Mesothelial cell of epicardium (in vitro differentiated cells): ENCODE data around the gene SLC44A2. TPM values are rescaled to one million over a fixed set of nuclear protein-coding genes. Genes with fewer than 3 reads are reported as not detected.
A peak's percentile ranks its signal among the peaks of the same experiment; 100 is the strongest.

Source experiments
- DNase-seq, 2 experiments: peaks; one replicate each; pipeline ENCODE4 v3.0.0; 2021; ENCODE audit warnings: low spot score in 2 of 2; ENCODE audit not compliant: unreplicated experiment in 2 of 2
- H3K27ac Mint-ChIP-seq: 2 replicates; pipeline ENCODE4 v1.8.0; 2021; ENCODE audit warnings: mixed read lengths
- H3K27me3 Mint-ChIP-seq: 2 replicates; pipeline ENCODE4 v1.8.0; 2021; ENCODE audit warnings: low read depth, mixed read lengths
- H3K36me3 Mint-ChIP-seq: 2 replicates; pipeline ENCODE4 v1.8.0; 2021; ENCODE audit warnings: mixed read lengths
- H3K4me1 Mint-ChIP-seq: 2 replicates; pipeline ENCODE4 v1.8.0; 2021; ENCODE audit warnings: mixed read lengths
- H3K4me3 Mint-ChIP-seq: 2 replicates; pipeline ENCODE4 v1.8.0; 2021; ENCODE audit warnings: mild to moderate bottlenecking, moderate library complexity, mixed read lengths
- H3K9me3 Mint-ChIP-seq: 2 replicates; pipeline ENCODE4 v1.8.0; 2021; ENCODE audit warnings: mixed read lengths
- CTCF ChIP-seq: fragments of 200-600 bp; sonication (generic); IDR thresholded peaks from one replicate; pipeline ENCODE4 v1.5.0; 2021; ENCODE audit warnings: antibody characterized with exemption; ENCODE audit not compliant: unreplicated experiment
- total RNA-seq: library from RNA; stranded (reverse); gene quantifications from 3 replicates; pipeline ENCODE4 v1.2.1, GENCODE V29; 2021

The SLC44A2 gene
- total RNA-seq, 1 donor from 2014 or later = 340 TPM

GRCh38 chr19:10600149-10600548, 25.2 kb upstream of the SLC44A2 start:
- H3K27ac Mint-ChIP-seq = no peak overlapping the region
- no peak overlapping the region for H3K4me3 Mint-ChIP-seq
- no peaks in the 10 kb centered on the region for H3K36me3 Mint-ChIP-seq
- no peak for DNase-seq
- no peak for TF ChIP-seq CTCF
- peaks cover 19% of the 10 kb centered on the region for H3K4me1 Mint-ChIP-seq
- peaks cover 1% of the 10 kb centered on the region for H3K27me3 Mint-ChIP-seq
- no peaks in the 10 kb centered on the region for H3K9me3 Mint-ChIP-seq

DNA sequence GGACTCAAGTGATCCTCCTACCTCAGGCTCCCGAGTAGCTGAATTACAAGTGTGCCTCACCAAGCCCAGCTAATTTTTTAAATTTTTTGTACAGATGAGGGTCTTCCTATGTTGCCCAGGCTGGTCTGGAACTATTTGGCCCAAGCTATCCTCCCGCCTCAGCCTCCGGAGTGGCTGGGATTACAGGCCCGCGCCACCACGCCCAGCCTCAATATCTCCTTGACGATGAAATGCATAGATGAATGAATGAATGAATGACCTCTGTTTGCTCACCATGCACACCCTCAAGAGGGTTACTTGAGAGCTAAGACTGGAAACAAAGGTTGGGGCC, 23.4 kb upstream of the SLC44A2 start:
- Mint-ChIP-seq H3K27ac (no peak overlapping the region), H3K4me3 (peak overlapping the region; percentile 73), H3K27me3 (peaks cover 1% of the 10 kb centered on the region), H3K36me3 (no peaks in the 10 kb centered on the region), H3K9me3 (no peaks in the 10 kb centered on the region), H3K4me1 (peaks cover 19% of the 10 kb centered on the region)
- TF ChIP-seq CTCF = no peak
- DNase-seq = no peak

GRCh38 chr19:10602330-10603083, 22.8 kb upstream of the SLC44A2 start:
- peaks cover 1% of the 10 kb centered on the region for H3K27me3 Mint-ChIP-seq
- DNase-seq = peak; percentile 78 to 83
- H3K27ac Mint-ChIP-seq = peak overlapping the region; percentile 92
- H3K4me1 Mint-ChIP-seq = peaks cover 19% of the 10 kb centered on the region
- H3K4me3 Mint-ChIP-seq = peak overlapping the region; percentile 79
- no peaks in the 10 kb centered on the region for H3K36me3 Mint-ChIP-seq
- no peak for TF ChIP-seq CTCF
- no peaks in the 10 kb centered on the region for H3K9me3 Mint-ChIP-seq

DNA sequence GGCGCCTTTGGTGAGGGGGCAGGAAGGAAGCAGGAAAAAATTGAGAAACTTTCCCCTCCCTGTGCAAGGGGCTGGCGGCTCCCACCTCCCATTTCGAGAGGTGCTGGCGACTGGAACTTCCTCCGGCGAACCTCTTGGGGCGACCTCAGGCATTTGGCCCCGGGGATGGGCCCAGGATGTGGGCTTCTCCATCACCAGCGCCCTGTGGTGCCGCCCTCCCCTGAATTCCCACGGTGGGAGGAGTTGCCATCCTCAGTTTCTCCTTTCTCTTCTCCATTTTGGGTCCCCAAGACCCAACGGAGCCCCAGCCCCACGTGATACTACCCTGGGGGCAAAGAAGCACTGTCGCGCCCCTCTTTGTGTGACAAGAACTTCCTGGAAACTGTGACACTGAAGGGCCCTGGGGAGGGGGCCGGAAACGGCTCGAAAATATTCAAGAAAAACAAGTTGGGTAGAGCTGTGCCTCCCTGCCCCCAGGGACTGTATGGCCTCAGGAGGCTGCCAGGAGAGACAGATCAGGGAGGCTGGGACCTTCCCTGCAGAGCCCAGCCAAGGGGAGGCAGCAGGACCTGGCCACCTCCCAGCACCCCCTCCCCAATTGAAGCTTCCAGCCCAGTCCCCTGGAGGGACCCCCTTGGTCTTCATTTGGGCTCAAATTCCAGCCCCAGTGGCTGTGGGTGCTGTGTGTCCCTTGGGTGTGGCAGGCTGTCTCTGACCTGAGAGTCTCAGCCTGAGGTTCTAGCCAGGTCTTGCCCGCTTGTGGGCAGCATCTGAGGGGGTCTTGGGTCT, 22.1 kb upstream of the SLC44A2 start:
- H3K9me3 Mint-ChIP-seq = no peaks in the 10 kb centered on the region
- peak overlapping the region; percentile 92 for H3K27ac Mint-ChIP-seq
- no peak for TF ChIP-seq CTCF
- H3K4me1 Mint-ChIP-seq = peaks cover 19% of the 10 kb centered on the region
- DNase-seq = peak in 1 of 2 experiments; percentile 46
- peak overlapping the region; percentile 79 for H3K4me3 Mint-ChIP-seq
- peaks cover 1% of the 10 kb centered on the region for H3K27me3 Mint-ChIP-seq
- H3K36me3 Mint-ChIP-seq = no peaks in the 10 kb centered on the region

DNA sequence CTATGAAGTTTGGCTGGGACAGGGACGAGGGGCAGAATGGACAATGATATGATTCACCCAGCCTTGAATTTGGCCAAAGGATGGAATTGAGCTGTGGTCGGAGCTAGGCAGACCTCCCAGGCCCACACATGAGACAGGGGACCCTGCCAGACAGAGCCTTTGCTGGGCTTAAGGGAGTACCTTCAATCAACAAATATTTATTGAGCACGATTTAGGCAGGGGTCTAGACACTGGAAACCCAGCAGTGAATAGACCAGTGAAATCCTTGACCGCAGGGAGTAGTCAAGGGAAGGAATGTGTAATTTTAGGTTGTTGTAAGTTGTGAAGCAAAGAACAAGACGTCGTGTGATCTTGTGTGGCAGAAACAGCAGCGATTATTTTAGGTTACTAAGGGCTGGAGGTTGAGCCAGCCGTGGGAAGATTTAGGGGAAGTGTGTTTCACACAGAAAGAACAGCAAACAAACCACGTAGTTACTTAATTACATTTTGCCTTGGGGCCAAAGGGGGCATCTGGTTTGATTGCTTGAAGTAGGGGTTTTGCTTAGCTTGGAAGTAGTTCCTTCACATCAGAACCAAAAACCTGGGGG, 21.4 kb upstream of the SLC44A2 start:
- Mint-ChIP-seq H3K4me1 (peaks cover 19% of the 10 kb centered on the region), H3K27ac (peak overlapping the region; percentile 76), H3K27me3 (peaks cover 1% of the 10 kb centered on the region), H3K36me3 (no peaks in the 10 kb centered on the region), H3K9me3 (no peaks in the 10 kb centered on the region), H3K4me3 (peak overlapping the region; percentile 79)
- DNase-seq = no peak
- TF ChIP-seq CTCF = no peak
